A549 (cell line): ENCODE data around the gene TRAPPC11. TPM values are rescaled to one million over a fixed set of nuclear protein-coding genes. Genes with fewer than 3 reads are reported as not detected.

ENCODE experiments used
- ATAC-seq, 2 experiments: fragments of 200-7000 bp in 1 of 2; fragments of >200 bp in 1 of 2; cut with Nextera tagmentation in 1 of 2; cut with Tn5 transposase in 1 of 2; 3 replicates each; pipeline versions ENCODE4 v1.8.0 to v1.9.1; 2018 to 2020; ENCODE audit warnings: mild to moderate bottlenecking in 1 of 2, moderate library complexity in 1 of 2
- CTCF ChIA-PET: fragments of 300-600 bp; sonication (Branson Sonifier 250); formaldehyde crosslinking; extraction: SDS; loops from one replicate; lab custom pipeline; 2021; ENCODE audit warnings: antibody characterized with exemption, inconsistent platforms; lab: Yijun Ruan, JAX
- POLR2A ChIA-PET: fragments of 350-600 bp; formaldehyde crosslinking; extraction: SDS; loops from one replicate; lab custom pipeline; 2021; ENCODE audit warnings: antibody characterized with exemption, inconsistent platforms; lab: Yijun Ruan, JAX
- DNase-seq, 2 experiments: peaks; one replicate each; pipeline versions ENCODE4 v3.0.0 to v3.0.0-alpha.2; 2011 to 2016; ENCODE audit warnings: low read depth in 1 of 2, low spot score in 1 of 2
- FAIRE-seq: peaks from 2 replicates; lab custom pipeline; 2011; peaks lifted over from hg19 to GRCh38; lab: Jason Lieb, UNC
- H3K27ac ChIP-seq, 2 experiments: fragments of >200 bp; sonication (Bioruptor Twin); formaldehyde crosslinking; 3 replicates each; pipeline ENCODE4 v1.5.1; 2016 to 2017
- H3K4me1 ChIP-seq: fragments of >200 bp; sonication (Bioruptor Twin); formaldehyde crosslinking; 3 replicates; pipeline ENCODE4 v1.6.1; 2016
- H3K4me2 ChIP-seq: fragments of >200 bp; sonication (Bioruptor Twin); formaldehyde crosslinking; 3 replicates; pipeline ENCODE4 v1.6.1; 2016
- H3K4me3 ChIP-seq: fragments of >200 bp; sonication (Bioruptor Twin); formaldehyde crosslinking; 3 replicates; pipeline ENCODE4 v1.5.1; 2016
- H3K9me3 ChIP-seq: fragments of >200 bp; sonication (Bioruptor Twin); formaldehyde crosslinking; 3 replicates; pipeline ENCODE4 v1.6.1; 2016
- CBX8 ChIP-seq: fragments of 200-600 bp; sonication (generic); IDR thresholded peaks from 2 replicates; pipeline ENCODE4 v1.6.1; 2016
- CHD2 ChIP-seq: fragments of 150-350 bp; IDR thresholded peaks from 2 replicates; pipeline ENCODE4 v1.6.1; 2014; ENCODE audit warnings: low read length; ENCODE audit not compliant: partially characterized antibody
- CTCF ChIP-seq: fragments of >200 bp; sonication (Bioruptor Twin); formaldehyde crosslinking; IDR thresholded peaks from 3 replicates; pipeline ENCODE4 v1.5.1; 2016
- ELK1 ChIP-seq: fragments of 150-350 bp; IDR thresholded peaks from 2 replicates; pipeline ENCODE4 v1.6.1; 2014; ENCODE audit warnings: low read depth, mild to moderate bottlenecking, low read length
- FOSB ChIP-seq: fragments of 250-450 bp; sonication (Bioruptor Pico); IDR thresholded peaks from 2 replicates; pipeline ENCODE4 v1.5.0; 2020; ENCODE audit warnings: mild to moderate bottlenecking, moderate library complexity
- FOSL2 ChIP-seq, 2 experiments: fragments of 450-650 bp in 1 of 2; fragments of >200 bp in 1 of 2; sonication (Bioruptor Twin) in 1 of 2; formaldehyde crosslinking; IDR thresholded peaks; 2 replicates each; pipeline versions ENCODE4 v1.5.0 to v1.6.1; 2016 to 2020; ENCODE audit warnings: mild to moderate bottlenecking in 1 of 2, moderate library complexity in 1 of 2
- GATA3 ChIP-seq: IDR thresholded peaks from 2 replicates; pipeline ENCODE4 v1.6.1; 2012; ENCODE audit warnings: borderline replicate concordance
- HDAC2 ChIP-seq: fragments of 200-600 bp; sonication (generic); IDR thresholded peaks from 2 replicates; pipeline ENCODE4 v1.6.1; 2016
- HOXB13 ChIP-seq: fragments of 250-450 bp; sonication (Bioruptor Pico); IDR thresholded peaks from 2 replicates; pipeline ENCODE4 v1.5.0; 2020; ENCODE audit warnings: low read depth, mild to moderate bottlenecking, moderate library complexity
- NFE2L2 ChIP-seq: fragments of 150-350 bp; conservative IDR thresholded peaks from 2 replicates; pipeline ENCODE4 v1.6.1; 2014; ENCODE audit warnings: low read length
- PHF8 ChIP-seq: fragments of 200-600 bp; sonication (generic); IDR thresholded peaks from 2 replicates; pipeline ENCODE4 v1.6.1; 2016; ENCODE audit warnings: low read depth, mild to moderate bottlenecking, antibody characterized with exemption, moderate library complexity, borderline replicate concordance
- POLR2A ChIP-seq: IDR thresholded peaks from 2 replicates; pipeline ENCODE4 v1.6.1; 2012; ENCODE audit warnings: mild to moderate bottlenecking, low read length
- RCOR1 ChIP-seq: fragments of 150-350 bp; IDR thresholded peaks from 2 replicates; pipeline ENCODE4 v1.6.1; 2014; ENCODE audit warnings: antibody characterized with exemption, low read length, low read depth
- WGBS: methylation state at CpG from one replicate; pipeline ENCODE4 v1.1.6; 2017; ENCODE audit errors: missing lambda C conversion rate; 5-methylcytosine and 5-hydroxymethylcytosine counted together
- polyA plus RNA-seq, 4 experiments: library from polyadenylated mRNA; depleted of rRNA in 3 of 4; stranded (reverse); fragments of >200 nt; fragmentation: RNase III in 1 of 4; extraction: RNeasy Plus Mini Kit Qiagen cat#74134 plus additional on column Dnase treatment in 1 of 4; gene quantifications; 2 replicates in 3 of 4; 3 replicates in 1 of 4; pipeline ENCODE4 v1.2.3, GENCODE V29; 2011 to 2017
- TF ChIP-seq, protein P1 (sequence below): IDR thresholded peaks from 2 replicates; pipeline ENCODE4 v1.6.1; 2012
- TF ChIP-seq, protein P2 (sequence below): fragments of 450-650 bp; IDR thresholded peaks from 2 replicates; pipeline ENCODE4 v1.6.1; 2014; ENCODE audit warnings: antibody characterized with exemption
- TF ChIP-seq, protein P3 (sequence below): fragments of 200-600 bp; sonication (generic); IDR thresholded peaks from 2 replicates; pipeline ENCODE4 v1.6.1; 2016; ENCODE audit warnings: antibody characterized with exemption, mild to moderate bottlenecking, moderate library complexity

The TRAPPC11 gene
- polyA plus RNA-seq, 2 of the 4 experiments (the other 2 are of a cell fraction), result 10.8 to 39.8 TPM

DNA sequence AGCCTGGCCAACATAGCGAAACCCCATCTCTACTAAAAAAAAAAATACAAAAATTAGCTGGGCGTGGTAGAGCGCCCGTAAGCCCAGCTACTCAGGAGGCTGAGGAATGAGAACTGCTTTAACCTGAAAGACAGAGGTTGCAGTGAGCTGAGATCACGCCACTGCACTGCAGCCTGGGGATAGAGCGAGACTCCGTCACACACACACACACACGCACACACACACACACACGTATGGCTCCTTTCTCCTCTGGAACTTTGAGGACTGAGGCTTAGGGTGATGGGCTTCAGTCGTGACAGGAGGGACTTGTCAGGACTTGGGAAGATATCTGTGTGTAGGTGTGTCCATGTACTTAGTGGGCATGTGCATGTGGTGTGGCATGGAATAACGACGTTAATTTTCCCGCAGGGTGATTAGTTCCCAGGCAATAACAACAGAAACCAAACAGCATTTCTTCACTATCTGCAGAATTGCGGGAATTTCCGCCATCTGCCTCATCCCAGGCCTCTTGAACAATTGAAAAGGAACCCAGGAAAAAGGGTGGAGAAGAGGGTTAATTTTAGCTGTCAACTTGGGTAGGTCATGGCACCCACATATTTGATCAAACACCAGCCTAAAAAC, 47.8 kb upstream of the TRAPPC11 start:
- no peak for ATAC-seq

More for the DNA sequence above, 47.8 kb upstream of the TRAPPC11 start:
- no peak for TF ChIP-seq FOSB (CRISPR knock-in tag)
- no peak for TF ChIP-seq GATA3
- TF ChIP-seq NFE2L2, result no peak
- TF ChIP-seq POLR2A, result no peak
- TF ChIP-seq RCOR1, result no peak
- TF ChIP-seq, protein P1, sequence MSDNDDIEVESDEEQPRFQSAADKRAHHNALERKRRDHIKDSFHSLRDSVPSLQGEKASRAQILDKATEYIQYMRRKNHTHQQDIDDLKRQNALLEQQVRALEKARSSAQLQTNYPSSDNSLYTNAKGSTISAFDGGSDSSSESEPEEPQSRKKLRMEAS, result no peak
- TF ChIP-seq CTCF, result no peak
- TF ChIP-seq HDAC2, result no peak
- TF ChIP-seq, protein P2, sequence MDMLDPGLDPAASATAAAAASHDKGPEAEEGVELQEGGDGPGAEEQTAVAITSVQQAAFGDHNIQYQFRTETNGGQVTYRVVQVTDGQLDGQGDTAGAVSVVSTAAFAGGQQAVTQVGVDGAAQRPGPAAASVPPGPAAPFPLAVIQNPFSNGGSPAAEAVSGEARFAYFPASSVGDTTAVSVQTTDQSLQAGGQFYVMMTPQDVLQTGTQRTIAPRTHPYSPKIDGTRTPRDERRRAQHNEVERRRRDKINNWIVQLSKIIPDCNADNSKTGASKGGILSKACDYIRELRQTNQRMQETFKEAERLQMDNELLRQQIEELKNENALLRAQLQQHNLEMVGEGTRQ, result no peak
- no peak for TF ChIP-seq PHF8
- TF ChIP-seq, protein P3, sequence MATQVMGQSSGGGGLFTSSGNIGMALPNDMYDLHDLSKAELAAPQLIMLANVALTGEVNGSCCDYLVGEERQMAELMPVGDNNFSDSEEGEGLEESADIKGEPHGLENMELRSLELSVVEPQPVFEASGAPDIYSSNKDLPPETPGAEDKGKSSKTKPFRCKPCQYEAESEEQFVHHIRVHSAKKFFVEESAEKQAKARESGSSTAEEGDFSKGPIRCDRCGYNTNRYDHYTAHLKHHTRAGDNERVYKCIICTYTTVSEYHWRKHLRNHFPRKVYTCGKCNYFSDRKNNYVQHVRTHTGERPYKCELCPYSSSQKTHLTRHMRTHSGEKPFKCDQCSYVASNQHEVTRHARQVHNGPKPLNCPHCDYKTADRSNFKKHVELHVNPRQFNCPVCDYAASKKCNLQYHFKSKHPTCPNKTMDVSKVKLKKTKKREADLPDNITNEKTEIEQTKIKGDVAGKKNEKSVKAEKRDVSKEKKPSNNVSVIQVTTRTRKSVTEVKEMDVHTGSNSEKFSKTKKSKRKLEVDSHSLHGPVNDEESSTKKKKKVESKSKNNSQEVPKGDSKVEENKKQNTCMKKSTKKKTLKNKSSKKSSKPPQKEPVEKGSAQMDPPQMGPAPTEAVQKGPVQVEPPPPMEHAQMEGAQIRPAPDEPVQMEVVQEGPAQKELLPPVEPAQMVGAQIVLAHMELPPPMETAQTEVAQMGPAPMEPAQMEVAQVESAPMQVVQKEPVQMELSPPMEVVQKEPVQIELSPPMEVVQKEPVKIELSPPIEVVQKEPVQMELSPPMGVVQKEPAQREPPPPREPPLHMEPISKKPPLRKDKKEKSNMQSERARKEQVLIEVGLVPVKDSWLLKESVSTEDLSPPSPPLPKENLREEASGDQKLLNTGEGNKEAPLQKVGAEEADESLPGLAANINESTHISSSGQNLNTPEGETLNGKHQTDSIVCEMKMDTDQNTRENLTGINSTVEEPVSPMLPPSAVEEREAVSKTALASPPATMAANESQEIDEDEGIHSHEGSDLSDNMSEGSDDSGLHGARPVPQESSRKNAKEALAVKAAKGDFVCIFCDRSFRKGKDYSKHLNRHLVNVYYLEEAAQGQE, result no peak
- TF ChIP-seq FOSL2 (IDR thresholded peaks at IDR 0.05), result no peak
- TF ChIP-seq FOSL2 (CRISPR knock-in tag; IDR thresholded peaks at IDR 0.05), result no peak
- no peak for TF ChIP-seq CBX8
- TF ChIP-seq HOXB13 (CRISPR knock-in tag), result no peak
- no peak for TF ChIP-seq ELK1
- no peak for TF ChIP-seq CHD2
- ChIA-PET POLR2A (no interaction called here), CTCF (interaction anchor here (1.1 to 1.6 kb wide), 2 partner anchors 10 to 16 kb away, joined by 3 read pairs; no protein-coding TSS in a partner anchor)
- Histone ChIP-seq H3K27ac (no peak overlapping the region), H3K9me3 (no peaks in the 10 kb centered on the region), H3K4me2 (no peak overlapping the region), H3K4me1 (no peaks in the 10 kb centered on the region), H3K4me3 (no peak overlapping the region)
- WGBS, result 92% methylated on average over 15 of the region's 15 CpGs
- FAIRE-seq (no peak), DNase-seq (no peak)
